GM23338 (cell line): ENCODE measurements around the gene RNU5B-1.

Source experiments
- CREB1 ChIP-seq: fragments of 250-450 bp; sonication (Bioruptor Pico); IDR thresholded peaks from 2 replicates; pipeline ENCODE4 v1.5.0; 2020; ENCODE audit warnings: low read depth, mild to moderate bottlenecking, moderate library complexity
- CTCF ChIP-seq, 2 experiments: fragments of 200-600 bp in 1 of 2; sonication (generic) in 1 of 2; conservative IDR thresholded peaks; 2 replicates each; pipeline versions ENCODE4 v1.5.1 to v1.6.1; 2016 to 2017; ENCODE audit warnings: antibody characterized with exemption in 2 of 2, low read depth in 2 of 2, mild to moderate bottlenecking in 2 of 2, moderate library complexity in 1 of 2
- ETS1 ChIP-seq: IDR thresholded peaks from 2 replicates; pipeline ENCODE4 v1.6.1; 2016; ENCODE audit warnings: antibody characterized with exemption
- EZH2phosphoT487 ChIP-seq: fragments of 200-600 bp; sonication (generic); IDR thresholded peaks from one replicate; pipeline ENCODE4 v1.8.1; 2018; ENCODE audit warnings: antibody characterized with exemption; ENCODE audit not compliant: unreplicated experiment
- JUNB ChIP-seq: IDR thresholded peaks from one replicate; pipeline ENCODE4 v1.6.1; 2016; ENCODE audit warnings: antibody characterized with exemption; ENCODE audit not compliant: unreplicated experiment
- POLR2AphosphoS5 ChIP-seq: IDR thresholded peaks from 2 replicates; pipeline ENCODE4 v1.6.1; 2016; ENCODE audit warnings: antibody characterized with exemption, low read depth
- ZNF331 ChIP-seq: fragments of 250-450 bp; sonication (Bioruptor Pico); IDR thresholded peaks from 2 replicates; pipeline ENCODE4 v1.5.0; 2020; ENCODE audit warnings: low read depth, mild to moderate bottlenecking, moderate library complexity

- no peak for TF ChIP-seq CREB1 (CRISPR knock-in tag)
- no peak for TF ChIP-seq ZNF331 (CRISPR knock-in tag)
- no peak for TF ChIP-seq CTCF (conservative IDR thresholded peaks at IDR 0.05; ENCODE audit: low read depth in 2 of 2)
- TF ChIP-seq POLR2AphosphoS5: no peak
- TF ChIP-seq JUNB: no peak
- TF ChIP-seq EZH2phosphoT487: no peak
- TF ChIP-seq ETS1: no peak
Measured at GRCh38 chr15:65307978-65308377, 3.5 kb downstream of the RNU5B-1 start.
